Pancreas (tissue), 10 donors: Measurements from ENCODE around the gene FCMR. TPM values are rescaled to one million over a fixed set of nuclear protein-coding genes. Genes with fewer than 3 reads are reported as not detected.
"Not testable (repeated sequence)": the region's sequence is repeated elsewhere in the genome, so short reads cannot be mapped to it uniquely, and the experiment has no call there.

ENCODE experiments used
- ATAC-seq, 4 donors: fragments of 200-7000 bp; cut with Tn5 transposase; one replicate each; pipeline versions ENCODE4 v1.8.0 to v1.9.1; 2020; ENCODE audit warnings: mild to moderate bottlenecking in 4 of 4, moderate library complexity in 4 of 4
- DNase-seq, 6 donors: peaks; one replicate each; pipeline ENCODE4 v3.0.0-alpha.2; 2020
- FAIRE-seq: peaks from 2 replicates; lab custom pipeline; 2012; peaks lifted over from hg19 to GRCh38; lab: Jason Lieb, UNC
- H3K27ac ChIP-seq, 4 donors: fragments of 200-600 bp; sonication (generic); 1 replicate in 3 of 4; 2 replicates in 1 of 4; pipeline versions ENCODE4 v1.5.0 to v1.8.0; 2020
- H3K27me3 ChIP-seq, 4 donors: fragments of 200-600 bp; one replicate each; pipeline ENCODE4 v1.8.0; 2021
- H3K36me3 ChIP-seq, 3 donors: fragments of 200-600 bp; sonication (generic) in 1 of 3; one replicate each; pipeline versions ENCODE4 v1.5.0 to v1.8.0; 2020 to 2021
- H3K4me1 ChIP-seq, 3 donors: fragments of 200-600 bp; one replicate each; pipeline ENCODE4 v1.8.0; 2021
- H3K4me3 ChIP-seq, 4 donors: fragments of 200-600 bp; sonication (generic) in 2 of 4; one replicate each; pipeline versions ENCODE4 v1.5.0 to v1.8.0; 2020 to 2021
- H3K9me3 ChIP-seq, 4 donors: fragments of 200-600 bp; one replicate each; pipeline ENCODE4 v1.8.0; 2021
- WGBS, 2 donors: extraction: QIAGEN DNeasy Blood & Tissue Kit; methylation state at CpG; one replicate each; pipeline ENCODE4 v1.1.7; 2013; 5-methylcytosine and 5-hydroxymethylcytosine counted together
- intact Hi-C, 3 donors: fragments of 100-400 bp; cut with DNase I; formaldehyde crosslinking; loops; one replicate each; pipeline versions ENCODE4 v1.11.1 to v1.14.2; 2022
- polyA plus RNA-seq, 2 donors: library from polyadenylated mRNA; stranded (reverse); fragments of 200-250 nt; gene quantifications; one replicate each; pipeline ENCODE4 v1.2.3, GENCODE V29; 2013
- total RNA-seq, 6 donors: library from RNA; stranded (reverse); fragmentation: NEBNext Ultra II Directional in 4 of 6; extraction: Animal tissue kit (Norgen Biotek cat#: 25700) in 4 of 6; gene quantifications; one replicate each; pipeline versions ENCODE4 v1.2.1 to v1.2.4, GENCODE V29; 2021 to 2023
- TF ChIP-seq, protein P1 (sequence below), 4 donors: fragments of 200-600 bp; sonication (generic) in 3 of 4; IDR thresholded peaks; one replicate each; pipeline versions ENCODE4 v1.5.0 to v1.8.0; 2021; ENCODE audit warnings: antibody characterized with exemption in 4 of 4
- donor health status: healthy with polysubstance abuse.
- donor health status: DM: no; HTN: no; CAD: no; lungs with moderate emphysema.
- donor health status: DM: no; HTN: no; CAD: no.
- donor health status: control.
- donor health status: control.
- donor health status: Bipolar disorder and iron deficiency.
- donor health status: DM: yes; HTN: yes; CAD: no.
- donor health status: DM: no; HTN: no; CAD: no.
- donor health status: DM: no; HTN: no; CAD: no.
- donor health status: DM: yes; HTN: yes; CAD: no.

FCMR gene
- total and polyA plus RNA-seq, 8 donors, result 0.58 to 2.0 (median 0.97) TPM

GRCh38 chr1:206926286-206926685 is 4.5 kb upstream of the FCMR start:
- TF ChIP-seq, protein P1, sequence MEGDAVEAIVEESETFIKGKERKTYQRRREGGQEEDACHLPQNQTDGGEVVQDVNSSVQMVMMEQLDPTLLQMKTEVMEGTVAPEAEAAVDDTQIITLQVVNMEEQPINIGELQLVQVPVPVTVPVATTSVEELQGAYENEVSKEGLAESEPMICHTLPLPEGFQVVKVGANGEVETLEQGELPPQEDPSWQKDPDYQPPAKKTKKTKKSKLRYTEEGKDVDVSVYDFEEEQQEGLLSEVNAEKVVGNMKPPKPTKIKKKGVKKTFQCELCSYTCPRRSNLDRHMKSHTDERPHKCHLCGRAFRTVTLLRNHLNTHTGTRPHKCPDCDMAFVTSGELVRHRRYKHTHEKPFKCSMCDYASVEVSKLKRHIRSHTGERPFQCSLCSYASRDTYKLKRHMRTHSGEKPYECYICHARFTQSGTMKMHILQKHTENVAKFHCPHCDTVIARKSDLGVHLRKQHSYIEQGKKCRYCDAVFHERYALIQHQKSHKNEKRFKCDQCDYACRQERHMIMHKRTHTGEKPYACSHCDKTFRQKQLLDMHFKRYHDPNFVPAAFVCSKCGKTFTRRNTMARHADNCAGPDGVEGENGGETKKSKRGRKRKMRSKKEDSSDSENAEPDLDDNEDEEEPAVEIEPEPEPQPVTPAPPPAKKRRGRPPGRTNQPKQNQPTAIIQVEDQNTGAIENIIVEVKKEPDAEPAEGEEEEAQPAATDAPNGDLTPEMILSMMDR (IDR thresholded peaks at IDR 0.05), result no peak
- Histone ChIP-seq H3K4me3 (no peak overlapping the region), H3K27me3 (no peaks in the 10 kb centered on the region), H3K36me3 (no peaks in the 10 kb centered on the region), H3K27ac (no peak overlapping the region), H3K9me3 (no peaks in the 10 kb centered on the region), H3K4me1 (no peaks in the 10 kb centered on the region)
- DNase-seq, result no peak
- 94 to 97% methylated on average over 2 of the region's 2 CpGs for WGBS, 2 donors
- intact Hi-C loops, result no loop called here
- FAIRE-seq, result no peak
- ATAC-seq, result no peak

- WGBS, 2 donors, result 81 to 85% methylated on average over 11 of the region's 11 CpGs
- no peaks in the 10 kb centered on the region for H3K36me3 ChIP-seq
- FAIRE-seq (no peak), ATAC-seq (peak in 3 of 4 donors; percentile 51 to 65 (median 61)), DNase-seq (no peak)
- H3K27me3 ChIP-seq, result no peaks in the 10 kb centered on the region
- no peaks in the 10 kb centered on the region for H3K9me3 ChIP-seq
- no peaks in the 10 kb centered on the region for H3K4me1 ChIP-seq
- H3K4me3 ChIP-seq, result no peak overlapping the region
- TF ChIP-seq, protein P1 (IDR thresholded peaks at IDR 0.05), result no peak
- intact Hi-C loops, result no loop called here
- no peak overlapping the region for H3K27ac ChIP-seq
Measured at GRCh38 chr1:206925106-206925736, 3.5 kb upstream of the FCMR start.

DNA sequence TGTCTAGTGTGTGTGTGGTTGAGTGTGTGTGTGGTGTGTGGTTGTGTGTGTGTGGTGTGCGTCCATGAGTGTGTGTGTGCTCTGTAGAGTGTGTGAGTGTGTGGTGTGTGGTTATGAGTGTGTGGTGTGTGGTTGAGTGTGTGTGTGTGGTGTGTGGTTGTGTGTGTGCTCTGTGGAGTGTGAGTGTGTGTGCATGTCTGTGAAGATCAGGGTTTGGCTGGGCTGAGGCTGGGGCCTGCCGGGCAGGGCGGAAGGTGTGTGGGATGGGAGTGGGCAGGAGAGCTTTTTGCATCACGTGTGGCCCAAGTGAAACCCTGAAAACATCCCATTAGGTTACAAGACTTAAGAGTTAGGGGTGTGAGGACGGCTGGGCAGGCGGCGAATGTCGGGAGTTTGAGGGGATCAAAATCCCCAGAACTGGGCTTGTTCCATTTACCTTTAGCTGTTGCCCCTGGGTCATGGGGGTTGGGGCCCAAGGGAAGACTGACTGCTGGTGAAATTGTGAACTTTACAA is 2.9 kb upstream of the FCMR start:
- no peaks in the 10 kb centered on the region for H3K4me1 ChIP-seq
- H3K27me3 ChIP-seq, result no peaks in the 10 kb centered on the region
- no peak for FAIRE-seq
- H3K36me3 ChIP-seq, result no peaks in the 10 kb centered on the region
- WGBS, 2 donors, result 85 to 92% methylated on average over 8 of the region's 8 CpGs
- no peak overlapping the region for H3K4me3 ChIP-seq
- intact Hi-C loops, result no loop called here
- DNase-seq, result no peak
- no peak overlapping the region for H3K27ac ChIP-seq
- TF ChIP-seq, protein P1 (IDR thresholded peaks at IDR 0.05), result no peak
- H3K9me3 ChIP-seq, result no peaks in the 10 kb centered on the region
- no peak for ATAC-seq

GRCh38 chr1:206923961-206924557 is 2.3 kb upstream of the FCMR start:
- H3K9me3 ChIP-seq, H3K27ac ChIP-seq, H3K27me3 ChIP-seq, FAIRE-seq, intact Hi-C loops, H3K4me3 ChIP-seq, H3K4me1 ChIP-seq, H3K36me3 ChIP-seq, DNase-seq: not testable (repeated sequence)
- peak in 1 of 4 donors; percentile 20 for ATAC-seq
- 88 to 96% methylated on average over 4 of the region's 4 CpGs for WGBS, 2 donors

DNA sequence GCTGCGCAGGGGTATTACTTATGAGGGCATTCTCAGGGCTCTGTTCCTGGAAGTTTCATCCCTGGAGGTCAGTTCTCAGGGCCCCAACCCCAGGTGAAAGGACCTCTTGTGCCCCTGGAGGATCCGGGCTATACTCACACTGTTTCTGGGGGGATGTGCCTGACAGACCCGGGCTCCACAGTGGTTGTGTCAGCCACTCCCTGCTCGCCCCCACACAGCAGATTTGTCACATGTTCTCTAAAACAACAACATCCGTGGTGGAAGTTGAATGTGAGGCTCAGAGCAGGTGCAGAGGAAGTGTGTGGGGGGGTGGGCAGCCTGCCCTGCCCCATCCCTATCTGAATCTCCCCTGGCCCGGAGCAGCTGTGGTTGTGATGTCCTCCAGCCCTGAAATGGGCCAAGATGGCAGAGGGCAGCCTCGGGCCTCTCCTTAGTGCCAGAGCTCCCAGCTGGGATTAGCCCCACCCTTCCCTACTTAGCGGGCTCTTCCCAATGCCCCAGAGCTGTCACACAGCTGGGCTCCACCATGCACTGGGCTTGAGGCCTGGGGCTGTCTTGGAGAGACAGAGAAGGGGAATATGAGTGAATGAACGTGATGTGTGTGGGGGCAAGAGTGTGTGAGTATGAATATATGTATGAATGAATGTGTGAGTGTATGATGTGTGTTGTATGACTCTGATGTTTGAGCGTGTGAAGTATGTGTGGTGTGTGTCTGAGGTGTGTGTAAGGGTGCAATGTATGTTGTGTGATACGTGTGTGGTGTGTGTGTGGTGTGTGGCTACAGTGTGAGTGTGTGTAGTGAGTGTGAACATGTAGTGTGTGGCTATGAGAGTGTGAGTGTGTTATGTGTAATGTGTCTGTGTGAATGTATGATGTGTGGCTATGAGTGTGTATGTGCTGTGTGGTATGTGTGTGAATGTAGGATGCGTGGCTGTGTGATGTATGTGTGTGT is 1.5 kb upstream of the FCMR start:
- Histone ChIP-seq H3K27me3 (no peaks in the 10 kb centered on the region), H3K4me1 (no peaks in the 10 kb centered on the region), H3K27ac (peak overlapping the region in 1 of 4 donors; percentile 6), H3K4me3 (no peak overlapping the region), H3K36me3 (no peaks in the 10 kb centered on the region), H3K9me3 (no peaks in the 10 kb centered on the region)
- TF ChIP-seq, protein P1 (IDR thresholded peaks at IDR 0.05), result no peak
- FAIRE-seq, result no peak
- ATAC-seq, result peak in 2 of 4 donors; percentile 13 to 39
- intact Hi-C loops, result no loop called here
- WGBS, 2 donors, result 74 to 76% methylated on average over 12 of the region's 12 CpGs
- DNase-seq, result no peak
